ENCODE measurements around the gene LETM1.

Gene LETM1

GRCh38 chr4:1763070-1763549 lies 92.8 kb downstream of the LETM1 start:
- DNase-seq (ENCODE audit: low read depth in 2 of 2), result no peak

- no peak for DNase-seq (ENCODE audit: low read depth in 2 of 2)
Observed at GRCh38 chr4:1762264-1763010, 93.5 kb downstream of the LETM1 start.

Measured in stimulated activated CD4-positive, alpha-beta T cell treated with anti-CD3 and anti-CD28 coated beads, Interleukin-4, amount 100 ng/mL, for 48 hours (primary cell).